ENCODE results near the gene SMTNL2.
"Not testable (repeated sequence)": the region's sequence is repeated elsewhere in the genome, so short reads cannot be mapped to it uniquely, and the experiment has no call there.

The SMTNL2 gene

GRCh38 chr17:4587195-4587594 lies 2.9 kb downstream of the SMTNL2 start:
- no peak for DNase-seq

- DNase-seq, result no peak
These were observed 3.5 kb downstream of the SMTNL2 start for GRCh38 chr17:4587803-4588202.

- no peak for DNase-seq
These were observed 4.1 kb downstream of the SMTNL2 start for GRCh38 chr17:4588391-4588790.

- no peak for DNase-seq
These were observed 4.7 kb downstream of the SMTNL2 start for GRCh38 chr17:4588898-4589625.

GRCh38 chr17:4590042-4590441 lies 5.7 kb downstream of the SMTNL2 start:
- DNase-seq, result not testable (repeated sequence)

- no peak for DNase-seq
These were observed 6.7 kb downstream of the SMTNL2 start for GRCh38 chr17:4590981-4591453.

- DNase-seq, result no peak
These were observed 7.2 kb downstream of the SMTNL2 start for GRCh38 chr17:4591529-4591928.

GRCh38 chr17:4592240-4593005 lies 8.1 kb downstream of the SMTNL2 start:
- DNase-seq, result no peak

GRCh38 chr17:4593021-4593421 lies 8.7 kb downstream of the SMTNL2 start:
- no peak for DNase-seq

- no peak for DNase-seq
These were observed 10.1 kb downstream of the SMTNL2 start for GRCh38 chr17:4594406-4594805.

GRCh38 chr17:4594931-4595684 lies 10.8 kb downstream of the SMTNL2 start:
- DNase-seq, result no peak

- not testable (repeated sequence) for DNase-seq
These were observed 11.5 kb downstream of the SMTNL2 start for GRCh38 chr17:4595685-4596342.

GRCh38 chr17:4596636-4597380 lies 12.5 kb downstream of the SMTNL2 start:
- DNase-seq, result no peak

- no peak for DNase-seq
These were observed 13.6 kb downstream of the SMTNL2 start for GRCh38 chr17:4597975-4598374.

GRCh38 chr17:4598776-4599504 lies 14.6 kb downstream of the SMTNL2 start:
- DNase-seq, result no peak

- no peak for DNase-seq
These were observed 15.4 kb downstream of the SMTNL2 start for GRCh38 chr17:4599505-4600281.

GRCh38 chr17:4600563-4600962 lies 16.2 kb downstream of the SMTNL2 start:
- no peak for DNase-seq

GRCh38 chr17:4601326-4601725 lies 17.0 kb downstream of the SMTNL2 start:
- DNase-seq, result no peak

GRCh38 chr17:4602041-4602440 lies 17.7 kb downstream of the SMTNL2 start:
- DNase-seq, result no peak

- no peak for DNase-seq
These were observed 19.8 kb downstream of the SMTNL2 start for GRCh38 chr17:4604111-4604644.
